Esophagus (tissue), 2 donors: ENCODE measurements around the gene ANKS1B. TPM values are rescaled to one million over a fixed set of nuclear protein-coding genes. Genes with fewer than 3 reads are reported as not detected.

Experiments
- H3K27ac ChIP-seq, 2 donors: one replicate each; pipeline ENCODE4 v1.5.1; 2013; ENCODE audit warnings: low read depth in 2 of 2, mild to moderate bottlenecking in 2 of 2, inconsistent platforms in 1 of 2, low read length in 1 of 2, moderate library complexity in 1 of 2
- H3K27me3 ChIP-seq, 2 donors: one replicate each; pipeline ENCODE4 v1.6.1; 2013; ENCODE audit warnings: low read length in 2 of 2, control low read depth in 1 of 2, mild to moderate bottlenecking in 1 of 2; ENCODE audit not compliant: insufficient read depth in 2 of 2, control insufficient read depth in 1 of 2
- H3K36me3 ChIP-seq, 2 donors: one replicate each; pipeline ENCODE4 v1.6.1; 2013; ENCODE audit warnings: low read length in 1 of 2; ENCODE audit not compliant: control insufficient read depth in 2 of 2, insufficient read depth in 2 of 2
- H3K4me1 ChIP-seq, 2 donors: one replicate each; pipeline ENCODE4 v1.6.1; 2013; ENCODE audit warnings: low read length in 1 of 2; ENCODE audit not compliant: control insufficient read depth in 2 of 2, insufficient read depth in 2 of 2
- H3K4me3 ChIP-seq, 2 donors: one replicate each; pipeline ENCODE4 v1.5.1; 2013; ENCODE audit warnings: low read length in 2 of 2, mild to moderate bottlenecking in 2 of 2, low read depth in 1 of 2, moderate library complexity in 1 of 2
- H3K9me3 ChIP-seq, 2 donors: one replicate each; pipeline ENCODE4 v1.6.1; 2013; ENCODE audit warnings: mild to moderate bottlenecking in 2 of 2, low read depth in 1 of 2, low read length in 1 of 2, moderate library complexity in 1 of 2; ENCODE audit not compliant: control insufficient read depth in 2 of 2, insufficient read depth in 1 of 2
- WGBS, 2 donors: extraction: QIAGEN DNeasy Blood & Tissue Kit; methylation state at CpG; one replicate each; pipeline ENCODE4 v1.1.7; 2013; 5-methylcytosine and 5-hydroxymethylcytosine counted together
- polyA plus RNA-seq, 2 donors: library from polyadenylated mRNA; stranded (reverse); fragments of 200-250 nt; gene quantifications; one replicate each; pipeline ENCODE4 v1.2.3, GENCODE V29; 2013
- donor health status: healthy with polysubstance abuse.
- donor health status: Bipolar disorder and iron deficiency.

The ANKS1B gene
- polyA plus RNA-seq, 2 donors: 0.85 to 1.0 TPM

- 63 to 75% methylated on average over 3 of the region's 3 CpGs for WGBS, 2 donors
These were observed 1044.8 kb downstream of the ANKS1B start for GRCh38 chr12:98939926-98940325.

GRCh38 chr12:98939350-98939749, 1045.4 kb downstream of the ANKS1B start:
- Histone ChIP-seq H3K4me3 (no peak overlapping the region), H3K36me3 (no peaks in the 10 kb centered on the region), H3K27me3 (no peaks in the 10 kb centered on the region), H3K4me1 (no peaks in the 10 kb centered on the region), H3K9me3 (no peaks in the 10 kb centered on the region), H3K27ac (no peak overlapping the region)
- 32 to 34% methylated on average over 2 of the region's 2 CpGs for WGBS, 2 donors

More at GRCh38 chr12:98939926-98940325, 1044.8 kb downstream of the ANKS1B start:
- Histone ChIP-seq H3K4me3 (no peak overlapping the region), H3K9me3 (no peaks in the 10 kb centered on the region), H3K36me3 (no peaks in the 10 kb centered on the region), H3K27ac (no peak overlapping the region), H3K27me3 (no peaks in the 10 kb centered on the region), H3K4me1 (no peaks in the 10 kb centered on the region)

- Histone ChIP-seq H3K4me3 (no peak overlapping the region), H3K4me1 (no peaks in the 10 kb centered on the region), H3K27ac (no peak overlapping the region), H3K27me3 (no peaks in the 10 kb centered on the region), H3K9me3 (no peaks in the 10 kb centered on the region), H3K36me3 (no peaks in the 10 kb centered on the region)
- WGBS, 2 donors: 64 to 77% methylated on average over 2 of the region's 2 CpGs
These were observed 1048.9 kb downstream of the ANKS1B start for GRCh38 chr12:98935847-98936246.

GRCh38 chr12:98922871-98923270, 1061.9 kb downstream of the ANKS1B start:
- Histone ChIP-seq H3K27ac (no peak overlapping the region), H3K9me3 (no peaks in the 10 kb centered on the region), H3K4me1 (no peaks in the 10 kb centered on the region), H3K27me3 (no peaks in the 10 kb centered on the region), H3K4me3 (no peak overlapping the region), H3K36me3 (no peaks in the 10 kb centered on the region)

- Histone ChIP-seq H3K4me3 (no peak overlapping the region), H3K36me3 (no peaks in the 10 kb centered on the region), H3K9me3 (no peaks in the 10 kb centered on the region), H3K4me1 (no peaks in the 10 kb centered on the region), H3K27ac (no peak overlapping the region), H3K27me3 (no peaks in the 10 kb centered on the region)
- WGBS, 2 donors: 75 to 80% methylated on average over 7 of the region's 7 CpGs
These were observed 1066.4 kb downstream of the ANKS1B start for GRCh38 chr12:98918176-98918863.

- Histone ChIP-seq H3K27me3 (no peaks in the 10 kb centered on the region), H3K4me3 (no peak overlapping the region), H3K9me3 (no peaks in the 10 kb centered on the region), H3K27ac (no peak overlapping the region), H3K36me3 (no peaks in the 10 kb centered on the region), H3K4me1 (no peaks in the 10 kb centered on the region)
- WGBS, 2 donors: 56 to 63% methylated on average over 5 of the region's 5 CpGs
These were observed 1068.6 kb downstream of the ANKS1B start for GRCh38 chr12:98916106-98916505.

- Histone ChIP-seq H3K36me3 (no peaks in the 10 kb centered on the region), H3K9me3 (no peaks in the 10 kb centered on the region), H3K27ac (no peak overlapping the region), H3K4me3 (no peak overlapping the region), H3K4me1 (no peaks in the 10 kb centered on the region), H3K27me3 (no peaks in the 10 kb centered on the region)
- WGBS, 2 donors: 29 to 43% methylated on average over 4 of the region's 4 CpGs
These were observed 1072.2 kb downstream of the ANKS1B start for GRCh38 chr12:98912401-98912974.

GRCh38 chr12:98911396-98911795, 1073.3 kb downstream of the ANKS1B start:
- H3K9me3 ChIP-seq: no peaks in the 10 kb centered on the region
- no peak overlapping the region for H3K27ac ChIP-seq
- no peaks in the 10 kb centered on the region for H3K36me3 ChIP-seq
- no peaks in the 10 kb centered on the region for H3K4me1 ChIP-seq
- H3K4me3 ChIP-seq: no peak overlapping the region
- WGBS, 2 donors: 53 to 55% methylated on average over 2 of the region's 2 CpGs
- no peaks in the 10 kb centered on the region for H3K27me3 ChIP-seq

- Histone ChIP-seq H3K9me3 (no peaks in the 10 kb centered on the region), H3K27ac (no peak overlapping the region), H3K4me3 (no peak overlapping the region), H3K36me3 (no peaks in the 10 kb centered on the region), H3K4me1 (no peaks in the 10 kb centered on the region), H3K27me3 (no peaks in the 10 kb centered on the region)
- WGBS, 2 donors: 31 to 44% methylated on average over 2 of the region's 2 CpGs
These were observed 1075.0 kb downstream of the ANKS1B start for GRCh38 chr12:98909746-98910145.

- Histone ChIP-seq H3K4me3 (no peak overlapping the region), H3K27me3 (no peaks in the 10 kb centered on the region), H3K4me1 (no peaks in the 10 kb centered on the region), H3K27ac (no peak overlapping the region), H3K36me3 (no peaks in the 10 kb centered on the region), H3K9me3 (no peaks in the 10 kb centered on the region)
- WGBS, 2 donors: 77 to 79% methylated on average over 6 of the region's 6 CpGs
These were observed 1075.9 kb downstream of the ANKS1B start for GRCh38 chr12:98908866-98909265.
